ENCODE measurements around the gene RAB37.

DNA sequence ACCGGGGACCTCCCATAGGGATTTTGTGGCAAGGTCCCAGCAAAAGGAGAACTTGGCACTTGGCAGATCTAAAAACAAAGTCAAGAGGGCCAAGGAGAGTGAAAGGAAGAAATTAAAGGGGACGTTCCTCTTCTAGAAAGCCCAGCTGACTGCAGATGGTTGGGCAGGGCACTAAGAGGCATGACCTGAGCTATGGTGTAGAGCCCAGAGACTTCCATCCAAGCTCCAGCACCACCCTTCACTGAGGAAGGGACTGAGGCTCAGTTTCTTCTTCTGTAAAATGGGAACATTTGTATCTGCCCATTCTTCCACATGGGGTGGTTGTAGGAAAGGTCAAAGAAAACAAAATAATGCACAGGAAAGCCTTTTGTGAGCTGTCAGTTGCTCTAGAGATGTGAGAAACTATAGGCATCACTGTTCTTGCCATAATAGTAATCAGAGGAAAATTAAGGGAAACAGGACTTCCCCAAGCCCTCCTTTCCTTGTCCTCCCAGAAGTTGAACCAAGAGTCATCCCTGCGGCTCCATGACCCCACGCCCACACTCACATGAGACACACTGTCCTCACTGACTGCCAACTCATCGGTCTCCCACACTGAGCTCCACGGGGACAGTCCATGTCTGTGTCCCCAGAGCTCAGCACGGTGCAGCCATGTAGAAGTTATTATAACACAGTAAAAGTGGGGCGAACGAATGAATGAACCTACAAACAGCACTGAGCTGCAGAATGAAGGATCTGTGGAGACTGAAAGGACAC is 34.8 kb upstream of the RAB37 start:
- TF ChIP-seq POLR2AphosphoS5 (IDR thresholded peaks at IDR 0.05; ENCODE audit: control insufficient read depth, insufficient read depth, low read depth, low read length) (no peak), GATA2 (CRISPR knock-in tag; IDR thresholded peaks at IDR 0.05) (no peak), ZNF766 (CRISPR knock-in tag; conservative IDR thresholded peaks at IDR 0.05) (no peak), ZNF174 (CRISPR knock-in tag; IDR thresholded peaks at IDR 0.05) (no peak), PHF21A (IDR thresholded peaks at IDR 0.05; ENCODE audit: borderline replicate concordance, low read depth) (no peak), KDM5B (IDR thresholded peaks at IDR 0.05; ENCODE audit: insufficient replicate concordance, low read depth, low read length) (no peak), PCBP2 (IDR thresholded peaks at IDR 0.05; ENCODE audit: low read depth, low read length, poor library complexity, severe bottlenecking) (no peak)

All from K562 (cell line).